Stimulated activated CD4-positive, alpha-beta T cell treated with anti-CD3 and anti-CD28 coated beads, Interleukin-4, amount 100 ng/mL, for 4 hours (primary cell): ENCODE results near the gene ZNF346.

Source experiments
- DNase-seq, 2 experiments: peaks; one replicate each; pipeline ENCODE4 v3.0.0-alpha.2; 2020

Gene ZNF346

DNA sequence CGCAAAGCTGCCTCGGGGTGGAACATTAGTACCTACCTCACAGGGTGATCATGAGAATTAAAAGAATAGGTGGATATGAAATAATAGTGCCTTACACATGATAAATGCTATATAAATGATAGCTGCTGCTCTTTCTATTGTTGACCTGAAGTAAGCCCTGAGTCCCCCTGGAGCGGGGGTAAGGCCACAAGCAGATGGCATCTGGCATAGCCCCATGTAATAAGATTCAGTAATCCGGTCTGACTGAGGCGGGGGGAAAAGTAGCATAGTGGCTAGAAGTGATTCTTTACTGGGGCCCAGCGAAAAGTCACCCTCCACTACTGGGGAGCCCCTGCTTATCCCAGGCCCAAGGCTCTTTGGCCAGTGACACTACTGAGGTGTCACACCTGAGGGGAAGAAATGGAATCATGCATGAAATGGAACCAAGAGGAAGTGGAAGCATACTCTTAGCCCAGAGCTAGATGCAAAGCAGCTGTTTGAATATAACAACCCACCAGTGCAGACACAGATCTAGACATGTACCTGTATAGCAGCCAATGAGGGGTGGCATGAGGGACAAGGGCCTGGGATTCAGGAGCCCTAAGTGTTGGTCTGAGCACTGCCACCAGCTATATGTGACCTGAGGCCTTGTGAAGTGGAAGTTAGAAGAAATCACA lies 48.2 kb downstream of the ZNF346 start:
- no peak for DNase-seq

DNA sequence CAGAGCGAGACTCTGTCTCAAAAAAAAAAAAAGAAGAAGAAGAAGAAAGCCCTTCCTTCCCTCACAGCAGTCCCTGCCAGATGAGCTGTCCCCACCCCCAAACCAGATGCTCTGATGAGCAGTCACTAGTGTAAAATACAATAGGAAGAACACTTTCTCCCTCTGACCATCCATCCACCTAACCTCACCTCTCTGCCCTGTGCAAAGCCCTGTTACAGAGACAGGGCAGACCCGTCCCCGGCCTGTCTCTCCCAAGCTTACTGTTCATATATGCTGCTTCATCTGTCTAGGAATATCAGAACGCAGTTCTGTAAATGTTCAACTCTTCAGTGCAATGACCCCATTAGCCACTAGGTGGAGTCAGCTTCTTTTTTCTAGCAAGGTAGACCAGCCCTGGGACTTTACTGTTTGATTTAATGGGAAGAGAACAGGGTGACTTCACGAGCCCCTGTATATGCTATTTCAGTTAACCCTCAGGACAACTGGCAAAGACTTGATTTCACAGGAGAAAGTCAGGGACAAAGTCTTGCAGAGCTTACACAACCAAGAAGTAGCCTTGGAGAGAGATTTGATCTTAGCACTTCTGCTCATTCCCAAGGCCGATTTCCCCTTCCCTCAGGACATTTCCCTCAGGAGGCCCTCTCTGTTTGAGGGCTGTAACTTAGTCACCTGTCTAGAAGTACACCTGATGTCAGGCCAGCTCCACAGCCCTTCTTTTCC lies 49.3 kb downstream of the ZNF346 start:
- peak; percentile 44 to 47 for DNase-seq

DNA sequence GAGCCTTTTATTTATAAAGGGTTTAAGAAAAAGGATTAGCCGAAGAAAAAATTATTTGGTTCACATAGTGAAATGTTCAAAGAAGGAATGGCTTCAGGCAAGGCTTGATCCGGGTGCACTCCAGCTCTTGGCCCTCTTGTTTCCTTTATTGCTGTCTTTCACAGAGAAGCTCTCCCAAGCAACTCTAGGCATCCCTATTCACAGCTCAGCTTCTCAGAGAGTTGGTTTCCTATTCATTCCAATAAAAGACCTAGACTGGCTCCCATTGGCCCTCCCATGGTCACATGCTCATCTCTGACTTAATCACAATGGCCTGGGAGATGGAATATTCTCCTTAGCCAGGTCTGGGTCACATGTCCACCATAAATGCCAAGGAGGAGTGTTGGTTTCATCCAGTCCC lies 54.8 kb downstream of the ZNF346 start:
- DNase-seq = no peak

DNA sequence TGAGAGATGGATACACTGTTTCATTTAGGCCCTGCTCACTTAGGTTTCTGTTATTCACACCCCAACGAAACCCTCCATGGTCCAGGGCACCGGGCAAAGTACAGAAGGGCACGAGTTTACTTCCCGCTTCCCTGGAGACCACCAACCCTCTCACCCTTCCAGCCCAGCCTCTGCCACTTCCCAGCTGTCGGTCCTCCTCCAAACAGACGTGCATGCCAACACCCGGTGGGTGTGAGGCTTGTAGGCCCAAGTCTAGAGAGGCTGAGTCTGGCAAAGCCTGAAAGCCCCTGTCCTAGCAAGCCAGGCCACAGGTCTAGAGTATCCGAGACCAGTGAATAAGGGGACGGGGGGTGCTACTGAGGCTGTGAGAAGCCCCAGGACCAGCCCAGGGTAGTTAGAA lies 57.1 kb downstream of the ZNF346 start:
- no peak for DNase-seq

DNA sequence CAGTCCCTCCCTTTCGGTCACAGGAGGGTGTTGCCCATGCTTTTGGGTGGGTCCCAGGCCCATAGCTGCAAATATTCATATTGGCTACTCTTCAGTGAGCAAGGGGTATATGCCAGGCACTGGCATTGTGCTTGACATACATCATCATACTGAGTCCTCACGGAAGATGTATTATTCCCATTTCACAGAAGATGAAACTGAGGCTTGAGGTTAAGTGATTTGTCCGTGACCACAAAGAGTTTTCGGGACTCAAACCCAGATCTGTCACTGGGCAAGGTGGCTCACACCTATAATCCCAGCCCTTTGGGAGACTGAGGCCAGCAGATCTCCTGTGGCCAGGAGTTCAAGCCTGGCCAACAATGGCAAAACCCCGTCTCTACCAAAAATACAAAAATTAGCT lies 57.8 kb downstream of the ZNF346 start:
- DNase-seq = no peak

DNA sequence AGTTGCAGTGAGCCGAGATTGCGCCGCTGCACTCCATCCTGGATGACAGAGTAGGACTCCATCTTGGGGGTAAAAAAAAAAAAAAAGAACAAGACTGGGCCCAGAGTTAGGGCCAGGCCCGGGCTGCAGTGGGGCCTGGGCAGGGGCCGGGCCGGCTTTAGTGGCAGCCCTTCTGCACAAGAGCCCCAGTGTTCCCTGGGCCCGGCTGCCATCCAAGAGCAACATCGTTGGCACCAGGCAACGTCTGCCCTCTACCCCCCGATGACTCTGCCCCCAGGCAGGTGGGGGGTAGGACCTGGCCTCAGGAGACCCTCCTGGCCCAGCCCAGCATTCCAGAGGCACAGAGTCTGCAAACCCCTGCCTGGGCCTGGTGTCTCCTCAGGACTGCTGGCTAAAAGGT lies 59.4 kb downstream of the ZNF346 start:
- no peak for DNase-seq

DNA sequence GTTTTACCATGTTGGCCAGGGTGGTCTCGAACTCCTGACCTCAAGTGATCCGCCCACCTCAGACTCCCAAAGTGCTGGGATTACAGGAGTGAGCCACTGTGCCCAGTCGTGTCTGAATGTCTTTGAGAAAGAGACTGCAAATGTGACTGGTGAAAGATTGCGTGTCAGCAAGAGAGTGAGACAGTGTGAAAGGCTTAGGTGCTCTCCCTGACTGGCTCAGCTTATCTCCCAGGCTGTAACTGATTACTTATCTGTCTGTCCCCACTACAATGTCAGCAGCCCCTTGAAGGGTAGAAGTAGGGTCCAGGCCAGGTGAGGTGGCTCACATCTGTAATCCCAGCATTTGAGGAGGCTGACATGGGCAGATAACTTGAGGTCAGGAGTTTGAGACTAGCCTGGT lies 60.9 kb downstream of the ZNF346 start:
- DNase-seq = no peak

DNA sequence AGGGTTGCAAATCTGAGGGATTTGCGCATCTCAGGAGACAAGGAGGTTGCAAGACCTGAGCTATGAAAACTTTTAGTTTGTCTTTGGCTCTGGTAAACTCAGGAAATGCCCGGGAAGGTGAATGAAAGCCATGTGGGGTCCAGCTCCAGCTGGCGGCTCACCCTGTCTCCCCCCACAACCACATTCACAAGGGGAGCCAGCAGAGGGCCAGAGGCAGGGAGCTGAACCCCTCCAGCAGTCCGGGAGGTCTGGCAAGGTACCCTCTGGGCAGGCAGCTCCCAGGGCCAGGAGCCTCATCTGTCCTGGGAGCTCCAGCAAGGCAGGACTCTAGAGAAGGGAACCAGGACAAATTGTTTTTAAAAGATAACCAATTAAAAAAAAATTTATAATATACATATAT lies 61.7 kb downstream of the ZNF346 start:
- DNase-seq = no peak

DNA sequence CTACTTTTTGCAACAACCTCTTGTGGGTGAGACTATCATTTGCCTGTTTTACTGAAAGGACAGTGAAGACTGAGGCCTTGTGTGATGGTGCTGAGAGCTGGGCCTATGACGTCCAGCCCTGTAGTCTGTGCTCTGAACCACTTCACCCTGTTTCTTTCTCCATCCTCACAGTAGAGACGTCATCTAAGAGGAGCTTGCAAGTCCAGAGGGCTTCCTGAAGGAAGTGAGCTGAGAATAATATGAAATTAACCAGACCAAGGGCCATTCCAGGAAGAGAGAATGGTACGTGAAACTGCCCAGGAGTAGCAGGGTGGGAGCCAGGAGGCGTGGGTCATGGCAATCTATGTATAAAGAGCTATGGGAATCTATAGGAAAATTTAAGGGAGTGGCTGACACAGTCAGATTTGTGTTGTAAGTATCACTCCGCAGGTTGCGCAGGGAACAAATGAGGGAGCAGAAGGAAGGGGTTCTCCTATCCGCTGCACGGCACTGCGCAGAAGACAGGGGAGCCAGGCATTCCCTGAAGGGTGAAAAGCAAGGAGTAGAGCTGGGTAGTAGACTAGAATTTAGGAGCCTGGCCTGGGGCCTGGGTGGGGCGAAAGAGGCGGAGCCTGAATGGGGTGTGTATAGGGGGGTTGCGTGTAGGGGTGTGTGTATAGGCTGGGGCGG lies 63.6 kb downstream of the ZNF346 start:
- no peak for DNase-seq

DNA sequence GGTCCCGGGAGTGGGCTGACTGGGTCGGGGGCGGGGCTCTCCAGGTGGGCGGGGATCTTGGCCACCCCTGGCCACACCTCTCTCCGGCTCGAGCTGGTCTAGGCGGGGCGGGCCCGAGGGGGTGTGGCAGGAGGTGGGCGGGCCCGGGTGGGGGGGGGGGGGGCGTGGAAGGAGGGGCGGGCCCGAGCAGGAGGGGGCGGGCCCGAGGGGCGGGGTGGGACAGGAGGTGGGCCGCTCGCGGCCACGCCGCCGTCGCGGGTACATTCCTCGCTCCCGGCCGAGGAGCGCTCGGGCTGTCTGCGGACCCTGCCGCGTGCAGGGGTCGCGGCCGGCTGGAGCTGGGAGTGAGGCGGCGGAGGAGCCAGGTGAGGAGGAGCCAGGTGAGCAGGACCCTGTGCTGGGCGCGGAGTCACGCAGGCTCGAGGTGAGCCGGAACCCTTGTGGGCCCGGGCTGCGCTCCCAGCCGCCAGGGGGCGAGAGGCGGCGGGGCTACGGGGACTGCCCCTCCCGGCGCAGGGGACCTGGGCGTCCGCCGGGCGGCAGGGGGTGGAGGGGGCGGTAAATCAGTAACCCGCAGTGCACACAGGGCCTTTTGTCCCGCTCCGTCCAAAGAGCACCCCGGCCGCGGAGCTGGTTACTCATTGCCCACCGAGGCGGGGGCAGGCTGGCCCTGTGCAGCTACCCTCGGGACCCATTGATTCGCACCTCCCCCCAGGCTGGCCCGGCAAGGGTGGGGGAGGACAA lies 64.3 kb downstream of the ZNF346 start, which contains the start of gene FGFR4:
Gene FGFR4, plus strand, starts transcription at position 262 of the 744 bp plus-strand sequence. CDS start 2,688 bp downstream, outside the sequence.
- peak; percentile 59 to 60 for DNase-seq

DNA sequence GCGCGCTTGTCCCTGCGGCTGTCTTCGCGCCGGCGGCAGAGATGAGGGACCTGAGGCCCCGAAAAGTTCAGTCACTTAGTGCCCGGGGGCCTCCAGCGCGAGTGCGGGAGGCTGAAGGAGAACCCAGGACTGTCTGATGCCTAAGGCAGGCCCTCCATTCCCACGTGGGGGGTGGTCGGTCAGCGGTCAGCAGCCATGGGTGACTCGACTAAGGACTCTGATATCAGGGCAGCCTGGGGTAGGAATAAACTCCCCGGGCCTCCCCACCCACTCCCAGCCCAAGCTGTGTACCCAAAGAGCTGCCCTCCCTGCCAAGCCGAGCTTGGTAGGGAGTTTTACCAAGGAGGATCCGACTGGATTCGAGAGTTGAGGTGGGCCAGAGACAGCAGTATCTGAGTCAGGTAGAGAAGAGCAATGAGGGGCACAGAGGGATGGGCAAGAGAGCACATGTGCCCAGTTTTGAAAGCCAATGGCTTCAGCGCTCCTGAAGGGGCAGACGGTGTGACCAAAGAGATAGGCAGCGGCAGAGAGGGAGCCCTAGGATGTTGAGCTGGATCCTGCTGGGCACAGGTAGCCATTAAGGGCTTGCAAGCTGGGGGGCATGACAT lies 65.0 kb downstream of the ZNF346 start:
- DNase-seq = no peak

DNA sequence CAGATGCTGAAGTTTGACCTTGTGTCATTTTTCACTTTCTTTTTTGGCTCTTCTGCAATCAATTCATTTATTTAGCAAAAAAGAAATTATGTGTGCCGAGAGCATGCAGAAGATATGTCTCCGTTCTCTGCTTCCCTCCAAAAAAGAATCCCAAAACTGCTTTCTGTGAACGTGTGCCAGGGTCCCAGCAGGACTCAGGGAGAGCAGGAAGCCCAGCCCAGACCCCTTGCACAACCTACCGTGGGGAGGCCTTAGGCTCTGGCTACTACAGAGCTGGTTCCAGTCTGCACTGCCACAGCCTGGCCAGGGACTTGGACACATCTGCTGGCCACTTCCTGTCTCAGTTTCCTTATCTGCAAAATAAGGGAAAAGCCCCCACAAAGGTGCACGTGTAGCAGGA lies 66.6 kb downstream of the ZNF346 start:
- DNase-seq = no peak

DNA sequence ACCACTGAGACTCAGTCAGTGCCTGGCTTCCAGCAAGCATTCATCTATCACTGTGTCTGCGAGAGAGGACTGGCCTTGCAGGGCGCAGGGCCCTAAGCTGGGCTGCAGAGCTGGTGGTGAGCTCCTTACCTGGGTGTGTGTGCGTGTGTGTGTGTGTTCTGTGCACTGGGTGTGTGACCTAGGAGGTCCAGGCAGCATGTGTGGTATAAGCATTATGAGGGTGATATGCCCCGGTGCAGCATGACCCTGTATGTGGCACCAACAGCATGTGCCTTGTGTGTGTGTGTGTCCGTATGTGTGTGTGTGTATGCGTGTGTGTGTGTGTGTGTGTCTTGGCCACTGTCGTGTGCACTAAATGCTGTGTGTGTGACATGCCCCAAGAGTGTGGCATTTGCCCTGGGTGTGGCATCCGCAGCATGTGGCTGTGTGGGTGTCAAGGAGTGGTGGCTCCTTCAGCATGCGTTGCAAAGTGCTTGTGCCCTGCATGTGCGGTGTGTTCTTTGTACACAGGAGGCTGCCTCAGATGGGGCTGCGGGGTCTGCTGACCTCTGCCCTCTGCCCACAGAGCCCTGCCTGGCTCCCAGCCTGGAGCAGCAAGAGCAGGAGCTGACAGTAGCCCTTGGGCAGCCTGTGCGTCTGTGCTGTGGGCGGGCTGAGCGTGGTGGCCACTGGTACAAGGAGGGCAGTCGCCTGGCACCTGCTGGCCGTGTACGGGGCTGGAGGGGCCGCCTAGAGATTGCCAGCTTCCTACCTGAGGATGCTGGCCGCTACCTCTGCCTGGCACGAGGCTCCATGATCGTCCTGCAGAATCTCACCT lies 67.5 kb downstream of the ZNF346 start:
- DNase-seq = no peak

DNA sequence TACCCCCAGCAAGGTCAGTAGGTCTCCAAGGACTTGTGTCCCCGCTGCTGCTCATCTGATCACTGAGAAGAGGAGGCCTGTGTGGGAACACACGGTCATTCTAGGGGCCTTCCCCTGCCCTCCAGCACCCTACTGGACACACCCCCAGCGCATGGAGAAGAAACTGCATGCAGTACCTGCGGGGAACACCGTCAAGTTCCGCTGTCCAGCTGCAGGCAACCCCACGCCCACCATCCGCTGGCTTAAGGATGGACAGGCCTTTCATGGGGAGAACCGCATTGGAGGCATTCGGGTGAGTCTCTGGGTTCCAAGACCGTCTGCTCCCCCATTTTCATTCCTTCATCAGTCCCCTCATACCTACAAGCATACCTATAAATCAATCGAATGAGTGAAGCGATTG lies 68.3 kb downstream of the ZNF346 start:
- no peak for DNase-seq

DNA sequence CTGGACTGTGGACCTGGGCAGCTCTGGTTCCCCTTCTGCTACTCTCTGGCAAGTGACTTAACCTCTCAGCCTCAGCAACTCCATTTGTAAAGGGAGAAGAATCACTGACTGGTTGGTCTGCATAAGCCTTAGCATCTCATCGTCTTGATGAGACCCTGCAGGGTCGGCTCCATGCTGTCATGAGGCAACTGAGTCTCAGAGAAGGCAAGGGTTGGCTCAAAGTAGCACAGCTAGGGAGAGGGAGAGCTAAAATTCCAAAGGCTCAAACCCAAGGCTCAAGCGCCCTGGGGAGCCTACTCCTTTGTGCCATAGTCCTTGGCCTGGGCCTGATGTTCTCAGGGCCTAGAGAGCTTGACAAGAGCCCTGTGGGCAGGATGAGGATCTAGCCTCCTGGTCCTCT lies 68.7 kb downstream of the ZNF346 start:
- DNase-seq = no peak

DNA sequence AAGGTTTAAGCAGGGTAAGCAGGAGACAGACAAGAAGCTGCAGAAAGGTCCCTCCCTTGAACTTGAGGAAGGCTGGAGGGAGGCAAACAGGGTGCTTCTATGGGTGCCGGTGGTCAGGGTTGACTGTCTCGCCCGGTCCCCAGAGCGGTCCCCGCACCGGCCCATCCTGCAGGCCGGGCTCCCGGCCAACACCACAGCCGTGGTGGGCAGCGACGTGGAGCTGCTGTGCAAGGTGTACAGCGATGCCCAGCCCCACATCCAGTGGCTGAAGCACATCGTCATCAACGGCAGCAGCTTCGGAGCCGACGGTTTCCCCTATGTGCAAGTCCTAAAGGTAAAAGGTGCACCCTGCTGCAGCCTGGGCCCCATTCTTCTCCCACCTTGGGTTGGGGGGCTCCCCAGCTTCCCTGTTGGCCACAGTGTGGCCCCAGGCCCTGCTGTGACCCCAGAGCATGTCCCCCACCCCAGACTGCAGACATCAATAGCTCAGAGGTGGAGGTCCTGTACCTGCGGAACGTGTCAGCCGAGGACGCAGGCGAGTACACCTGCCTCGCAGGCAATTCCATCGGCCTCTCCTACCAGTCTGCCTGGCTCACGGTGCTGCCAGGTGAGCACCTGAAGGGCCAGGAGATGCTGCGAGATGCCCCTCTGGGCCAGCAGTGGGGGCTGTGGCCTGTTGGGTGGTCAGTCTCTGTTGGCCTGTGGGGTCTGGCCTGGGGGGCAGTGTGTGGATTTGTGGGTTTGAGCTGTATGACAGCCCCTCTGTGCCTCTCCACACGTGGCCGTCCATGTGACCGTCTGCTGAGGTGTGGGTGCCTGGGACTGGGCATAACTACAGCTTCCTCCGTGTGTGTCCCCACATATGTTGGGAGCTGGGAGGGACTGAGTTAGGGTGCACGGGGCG lies 69.9 kb downstream of the ZNF346 start:
- no peak for DNase-seq

DNA sequence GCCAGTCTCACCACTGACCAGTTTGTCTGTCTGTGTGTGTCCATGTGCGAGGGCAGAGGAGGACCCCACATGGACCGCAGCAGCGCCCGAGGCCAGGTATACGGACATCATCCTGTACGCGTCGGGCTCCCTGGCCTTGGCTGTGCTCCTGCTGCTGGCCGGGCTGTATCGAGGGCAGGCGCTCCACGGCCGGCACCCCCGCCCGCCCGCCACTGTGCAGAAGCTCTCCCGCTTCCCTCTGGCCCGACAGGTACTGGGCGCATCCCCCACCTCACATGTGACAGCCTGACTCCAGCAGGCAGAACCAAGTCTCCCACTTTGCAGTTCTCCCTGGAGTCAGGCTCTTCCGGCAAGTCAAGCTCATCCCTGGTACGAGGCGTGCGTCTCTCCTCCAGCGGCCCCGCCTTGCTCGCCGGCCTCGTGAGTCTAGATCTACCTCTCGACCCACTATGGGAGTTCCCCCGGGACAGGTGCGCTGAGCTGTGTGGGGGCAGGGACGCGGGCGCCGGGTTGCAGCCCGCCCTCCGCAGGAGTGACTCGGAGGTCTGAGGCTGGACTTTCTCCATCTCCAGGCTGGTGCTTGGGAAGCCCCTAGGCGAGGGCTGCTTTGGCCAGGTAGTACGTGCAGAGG lies 70.7 kb downstream of the ZNF346 start:
- DNase-seq = no peak

DNA sequence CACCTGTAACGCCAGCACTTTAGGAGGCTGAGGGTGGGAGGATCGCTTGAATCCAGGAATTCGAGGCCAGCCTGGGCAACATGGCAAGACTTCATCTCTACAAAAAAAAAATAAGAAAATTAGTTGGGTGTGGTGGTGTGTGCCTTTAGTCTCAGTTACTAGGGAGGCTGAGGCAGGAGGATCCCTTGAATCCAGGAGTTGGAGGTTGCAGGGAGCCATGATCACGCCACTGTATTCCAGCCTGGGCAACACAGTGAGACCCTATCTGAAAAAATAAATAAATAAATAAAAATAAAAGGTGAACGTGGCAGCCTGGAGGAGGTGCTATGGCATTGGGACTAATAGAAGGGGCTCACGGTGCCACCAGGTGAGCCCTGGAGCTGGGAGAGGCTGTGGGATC lies 71.3 kb downstream of the ZNF346 start:
- no peak for DNase-seq

DNA sequence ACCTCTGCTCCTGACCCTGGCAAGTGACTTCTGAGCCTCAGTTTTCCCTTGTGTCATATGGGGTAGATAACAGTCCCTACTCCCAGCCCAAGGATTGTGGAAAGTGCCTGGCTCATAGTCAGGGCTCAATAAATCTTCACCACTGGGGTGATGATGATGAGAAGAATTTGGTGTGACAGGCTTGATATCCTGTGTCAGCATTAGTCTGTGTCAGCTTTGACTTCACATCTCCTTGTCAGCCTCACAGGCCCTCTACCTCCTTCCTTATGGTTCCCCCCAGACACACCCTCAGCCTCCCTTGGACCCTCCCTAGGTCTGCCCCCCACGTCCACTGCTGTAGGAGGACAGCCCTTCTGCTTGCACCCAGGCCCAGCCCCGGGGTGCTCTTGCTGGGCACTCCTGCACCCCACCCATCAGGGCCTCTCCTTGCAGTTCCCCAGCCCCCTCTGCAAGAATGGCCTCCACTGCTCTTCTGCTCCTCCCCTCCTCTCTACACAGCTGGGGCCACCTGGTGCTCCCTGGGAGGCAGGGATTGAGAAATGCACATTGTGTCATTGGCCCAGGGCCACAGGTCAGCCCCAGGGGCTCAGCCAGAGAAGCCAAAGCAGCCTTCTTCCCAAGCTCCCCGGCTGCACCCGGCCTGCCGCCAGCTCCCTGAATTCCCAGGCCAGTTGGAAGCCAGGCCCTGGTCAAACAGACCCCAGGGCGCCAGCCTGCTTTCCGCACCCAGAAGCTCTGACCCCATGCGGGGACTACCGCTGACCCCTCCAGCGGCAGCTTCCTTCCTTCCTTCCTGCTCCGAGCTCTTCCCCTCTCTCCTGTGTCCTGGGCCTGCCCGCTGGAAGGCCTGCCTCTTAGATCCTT lies 72.0 kb downstream of the ZNF346 start:
- DNase-seq = no peak
